Left cardiac atrium (tissue), 4 donors: ENCODE data around the gene NELFA. TPM values are rescaled to one million over a fixed set of nuclear protein-coding genes. Genes with fewer than 3 reads are reported as not detected.
A peak's percentile ranks its signal among the peaks of the same experiment; 100 is the strongest.

Experiments used
- ATAC-seq, 2 donors: fragments of 200-7000 bp; cut with Tn5 transposase; one replicate each; pipeline ENCODE4 v1.9.1; 2020; ENCODE audit warnings: mild to moderate bottlenecking in 2 of 2, moderate library complexity in 2 of 2
- DNase-seq: peaks from one replicate; pipeline ENCODE4 v3.0.0-alpha.2; 2020
- intact Hi-C, 2 donors: fragments of 100-400 bp; cut with DNase I; formaldehyde crosslinking; loops; one replicate each; pipeline versions ENCODE4 v1.14.1 to v1.15.1; 2022 to 2023
- long read RNA-seq: library from polyadenylated mRNA; unstranded; transcript quantifications from one replicate; pipeline ENCODE4 v2.0.0, GENCODE V29; 2021
- total RNA-seq, 2 donors: library from RNA; stranded (reverse); fragmentation: NEBNext Ultra II Directional; extraction: Animal tissue kit (Norgen Biotek cat#: 25700); gene quantifications; one replicate each; pipeline ENCODE4 v1.2.1, GENCODE V29; 2021
- donor health status: DM: no; HTN: yes; CAD: no.
- donor health status: DM: no; HTN: yes; CAD: no; lungs with severe emphysema.
- donor health status: DM: yes; HTN: yes; CAD: no.
- donor health status: Dilated cardiomyopathy.

Gene NELFA
- total RNA-seq: 10 to 100 TPM; 12.4 to 17.0 TPM
- long read RNA-seq, transcript NELFA-202 (11 exons, 3,343 nt): major isoform, 27 of 32 reads
- long read RNA-seq, partial matches to known transcripts: 3 of 32 reads
- long read RNA-seq, other reads (novel, unspliced or antisense): 0 of 32 reads

GRCh38 chr4:2008921-2009650 is at the start of gene NELFA:
TSS of gene NELFA (minus strand) at chr4:2008974. CDS start at chr4:2008959, 15 bp downstream.
- ATAC-seq (peak; percentile 95 to 96), DNase-seq (peak; percentile 97)
- intact Hi-C loops: no loop called here

DNA sequence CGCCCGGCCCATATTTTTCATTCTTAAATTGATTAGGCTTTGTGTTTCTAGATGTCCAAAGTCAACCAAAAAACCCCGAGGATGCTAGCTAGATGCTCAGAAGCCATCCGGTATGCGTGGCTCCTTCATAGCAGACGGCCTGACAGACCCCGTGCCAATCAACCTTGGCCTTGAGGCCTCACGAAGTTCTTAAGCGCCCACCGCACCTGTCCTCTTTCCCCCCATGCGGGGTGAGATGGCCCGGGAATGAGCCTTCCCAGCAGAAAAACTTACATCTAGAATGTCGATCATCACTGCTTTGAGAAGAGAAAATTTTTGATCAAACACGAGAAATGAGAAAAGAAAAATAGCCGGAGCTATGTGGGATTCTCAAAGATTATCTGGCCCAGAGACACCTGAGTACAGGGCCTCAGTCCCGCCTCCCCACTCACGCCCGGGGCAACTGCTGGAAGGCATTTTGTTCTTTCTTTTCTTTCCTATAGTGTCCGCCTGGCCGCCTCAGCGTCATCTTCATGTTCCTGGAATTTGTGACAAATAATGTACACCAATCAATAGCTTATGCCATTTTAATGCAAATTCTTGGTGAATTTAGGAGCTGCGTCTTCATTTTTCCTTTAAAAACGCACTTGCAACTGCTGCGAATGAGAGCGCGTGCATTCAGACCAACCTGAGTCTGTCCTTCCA is 48.8 kb upstream of the NELFA start:
- no peak for ATAC-seq
- intact Hi-C loops: no loop called here
- DNase-seq: no peak

DNA sequence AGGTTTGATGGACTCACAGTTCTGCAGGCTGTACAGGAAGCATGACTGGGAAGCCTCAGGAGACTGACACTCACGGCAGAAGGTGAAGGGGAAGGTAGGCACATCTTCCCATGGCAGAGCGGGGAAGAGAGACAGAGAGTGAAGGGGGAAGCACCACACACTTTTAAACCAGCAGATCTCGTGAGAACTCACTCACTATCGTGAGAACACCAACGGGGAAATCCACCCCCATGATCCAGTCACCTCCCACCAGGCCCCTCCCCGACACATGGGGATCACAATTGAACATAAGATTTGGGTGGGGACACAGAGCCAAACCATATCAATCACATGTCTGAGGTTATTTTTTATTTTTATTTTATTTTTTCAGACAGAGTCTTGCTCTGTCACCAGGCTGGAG is 45.4 kb upstream of the NELFA start:
- no peak for ATAC-seq
- no peak for DNase-seq
- intact Hi-C loops: no loop called here

- no peak for ATAC-seq
- no peak for DNase-seq
- intact Hi-C loops: no loop called here
These were observed 42.3 kb upstream of the NELFA start for GRCh38 chr4:2051086-2051485.

DNA sequence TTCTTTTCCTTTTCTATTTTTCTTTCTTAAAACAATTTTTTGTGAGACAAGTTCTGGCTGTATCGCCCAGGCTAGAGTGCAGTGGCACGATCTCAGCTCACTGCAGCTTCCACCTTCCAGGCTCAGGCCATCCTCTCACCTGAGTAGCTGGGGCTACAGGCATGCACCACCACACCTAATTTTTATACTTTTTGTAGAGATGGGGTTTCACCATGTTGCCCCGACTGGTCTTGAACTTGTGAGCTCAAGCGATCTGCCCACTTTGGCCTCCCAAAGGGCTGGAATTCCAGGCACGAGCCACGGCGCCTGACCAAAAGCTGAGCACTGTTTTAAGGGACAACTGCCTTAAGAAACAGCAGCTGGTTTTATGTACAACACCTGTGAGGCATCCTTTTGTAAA is 41.0 kb upstream of the NELFA start:
- intact Hi-C loops: no loop called here
- DNase-seq: no peak
- ATAC-seq: no peak

GRCh38 chr4:2049381-2049780 is 40.6 kb upstream of the NELFA start:
- ATAC-seq (no peak), DNase-seq (no peak)
- intact Hi-C loops: no loop called here

- no peak for DNase-seq
- ATAC-seq: no peak
- intact Hi-C loops: no loop called here
These were observed 40.1 kb upstream of the NELFA start for GRCh38 chr4:2048831-2049230.

GRCh38 chr4:2047781-2048581 is 39.2 kb upstream of the NELFA start:
- ATAC-seq (no peak), DNase-seq (no peak)
- intact Hi-C loops: no loop called here

DNA sequence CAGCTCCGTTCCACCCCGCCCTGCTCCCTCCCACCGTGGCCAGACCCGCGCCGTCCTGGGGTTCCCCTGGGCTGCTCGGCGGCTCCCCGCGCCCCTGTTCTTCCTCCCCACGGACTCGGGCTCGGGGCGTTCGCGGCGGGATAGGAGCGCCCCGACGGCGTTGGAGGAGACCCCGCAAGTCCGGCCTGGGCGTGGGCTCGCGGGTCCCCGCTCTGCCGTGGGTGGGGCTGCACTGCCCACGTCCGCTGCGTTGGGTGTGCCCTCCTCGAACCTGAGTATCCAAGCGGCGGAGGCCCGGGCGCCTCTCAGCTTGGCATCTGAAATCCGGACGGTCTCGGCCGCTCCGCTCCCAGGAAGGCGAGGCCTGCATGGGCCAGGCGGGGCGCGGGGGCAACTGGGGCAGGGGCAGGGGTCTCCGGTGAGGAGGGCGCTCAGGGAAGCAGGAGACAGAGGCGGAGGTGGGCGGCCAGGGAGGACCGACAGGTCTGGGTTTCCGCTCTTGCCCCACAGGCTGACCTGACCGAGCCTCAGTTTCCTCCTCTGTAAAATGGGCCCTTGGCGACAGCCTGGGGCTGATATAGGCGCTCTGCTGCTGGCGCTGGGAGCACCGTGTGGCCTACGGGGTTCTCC is 38.4 kb upstream of the NELFA start:
- ATAC-seq (no peak), DNase-seq (no peak)
- intact Hi-C loops: no loop called here

DNA sequence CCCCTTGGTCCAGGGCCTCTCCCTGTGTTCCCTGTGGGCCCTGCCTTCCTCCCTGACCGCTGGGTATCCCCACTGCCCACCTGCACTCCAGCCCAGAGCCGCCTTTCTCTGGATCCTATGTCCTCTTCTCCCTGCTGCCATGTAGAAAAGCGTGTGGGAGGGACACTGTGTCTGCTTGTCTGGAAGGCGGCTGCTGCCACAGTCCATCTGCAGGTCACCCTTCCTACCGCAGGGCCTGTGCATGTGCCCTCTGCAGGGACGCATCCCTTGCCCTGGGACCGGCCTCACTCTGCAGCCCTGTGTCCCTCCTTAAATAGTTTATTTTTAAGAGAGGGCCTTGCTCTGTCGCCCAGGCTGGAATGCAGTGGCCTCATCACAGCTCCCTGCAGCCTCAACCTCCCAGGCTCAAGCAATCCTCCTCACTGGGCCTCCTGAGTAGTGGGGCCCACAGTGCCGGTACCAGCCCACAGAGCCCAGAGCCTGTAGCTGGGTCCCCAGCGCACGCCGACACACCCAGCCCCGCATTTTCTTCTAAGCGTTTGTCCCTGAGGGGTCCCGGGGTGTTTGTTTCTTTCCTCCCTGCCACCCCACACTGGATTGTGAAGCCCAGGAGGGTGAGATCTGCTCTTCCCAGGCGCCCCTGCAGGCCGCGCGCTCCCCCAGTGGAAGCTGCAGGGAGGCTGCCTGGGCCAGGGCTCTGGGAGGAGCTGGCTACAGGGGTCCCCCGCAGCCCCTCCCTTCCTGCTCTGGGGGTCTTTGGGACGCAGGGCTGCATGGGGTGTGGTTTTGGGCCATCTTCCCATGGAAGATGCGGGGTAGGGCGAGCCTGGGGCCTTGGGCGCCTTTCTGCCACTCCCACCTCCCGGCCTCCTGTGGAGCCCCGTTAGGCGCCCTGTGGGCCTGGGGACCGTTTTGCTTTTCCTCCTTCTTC is 37.5 kb upstream of the NELFA start:
- intact Hi-C loops: no loop called here
- DNase-seq (no peak), ATAC-seq (no peak)

DNA sequence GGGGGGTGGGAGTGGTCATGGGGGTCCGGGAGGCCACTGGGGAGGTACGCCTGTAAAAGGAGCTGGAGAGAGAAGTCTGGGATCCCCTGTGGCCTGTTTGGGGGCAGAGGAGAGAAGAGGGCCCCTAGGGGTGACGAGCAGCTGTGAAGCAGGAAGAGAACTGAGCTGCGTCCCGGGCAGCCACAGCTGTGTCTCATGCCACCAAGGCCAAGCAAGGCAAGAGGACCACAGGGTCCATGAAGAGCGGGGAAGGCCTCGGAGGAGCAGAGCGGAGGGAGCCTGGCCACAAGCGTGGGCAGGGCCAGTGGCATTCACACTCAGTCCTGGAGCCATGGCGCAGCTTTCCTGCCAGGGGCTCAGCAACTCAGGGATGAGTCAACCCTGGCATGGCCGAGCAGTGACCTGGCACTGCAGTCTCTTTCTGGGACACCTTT is 36.8 kb upstream of the NELFA start:
- no peak for DNase-seq
- ATAC-seq: no peak

GRCh38 chr4:2044542-2045517 is 36.1 kb upstream of the NELFA start:
- DNase-seq (no peak), ATAC-seq (no peak)
- intact Hi-C loops: no loop called here

More for the DNA sequence above, 36.8 kb upstream of the NELFA start:
- intact Hi-C loops: no loop called here

GRCh38 chr4:2044119-2044485 is 35.3 kb upstream of the NELFA start:
- DNase-seq (no peak), ATAC-seq (no peak)
- intact Hi-C loops: no loop called here

- DNase-seq (no peak), ATAC-seq (no peak)
- intact Hi-C loops: no loop called here
These were observed 34.8 kb upstream of the NELFA start for GRCh38 chr4:2043396-2044118.

GRCh38 chr4:2042947-2043395 is 34.2 kb upstream of the NELFA start:
- no peak for ATAC-seq
- intact Hi-C loops: no loop called here
- no peak for DNase-seq

DNA sequence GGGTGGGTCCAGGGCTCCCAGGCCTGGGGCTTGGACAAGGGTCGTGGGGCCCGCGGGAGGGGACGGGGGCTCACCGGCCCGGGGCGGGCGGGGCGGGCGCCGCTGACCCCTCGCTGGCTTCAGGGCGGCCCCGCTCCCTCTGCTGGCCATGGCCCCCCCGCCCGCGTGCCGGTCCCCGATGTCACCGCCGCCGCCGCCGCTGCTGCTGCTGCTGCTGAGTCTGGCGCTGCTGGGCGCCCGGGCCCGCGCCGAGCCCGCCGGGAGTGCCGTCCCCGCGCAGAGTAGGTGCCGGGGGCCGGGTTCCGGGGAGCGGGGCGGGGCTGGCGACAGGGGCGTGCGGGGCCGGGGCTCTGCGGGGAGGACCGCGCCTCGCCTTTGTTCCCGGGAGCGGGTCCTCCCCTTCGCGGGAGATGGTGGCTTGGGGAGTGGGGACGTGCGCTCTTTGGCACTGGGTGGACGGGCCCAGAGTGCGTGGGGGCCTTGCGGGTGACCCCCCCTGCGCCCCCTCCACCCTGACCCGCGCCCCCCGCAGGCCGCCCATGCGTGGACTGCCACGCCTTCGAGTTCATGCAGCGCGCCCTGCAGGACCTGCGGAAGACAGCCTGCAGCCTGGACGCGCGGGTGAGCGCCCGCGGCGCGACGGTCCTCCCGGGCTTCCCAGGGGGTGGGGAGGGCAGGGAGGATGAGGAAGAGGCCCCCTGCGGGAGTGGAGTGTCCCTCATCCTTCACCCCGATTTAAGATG is 33.6 kb upstream of the NELFA start:
- no peak for DNase-seq

More for the DNA sequence above, 33.6 kb upstream of the NELFA start:
- intact Hi-C loops: no loop called here
- peak; percentile 39 to 46 for ATAC-seq
